Neutrophil (primary cell): ENCODE results near the gene AMBP.
"Not testable (repeated sequence)": the region's sequence is repeated elsewhere in the genome, so short reads cannot be mapped to it uniquely, and the experiment has no call there.

Experiments
- H3K27ac ChIP-seq: fragments of 200-600 bp; sonication (generic); 2 replicates; pipeline ENCODE4 v1.5.1; 2016; ENCODE audit warnings: mild to moderate bottlenecking, moderate library complexity
- H3K27me3 ChIP-seq: fragments of 200-600 bp; sonication (generic); 2 replicates; pipeline ENCODE4 v1.6.0; 2016; ENCODE audit warnings: mild to moderate bottlenecking
- H3K36me3 ChIP-seq: fragments of 200-600 bp; sonication (generic); 2 replicates; pipeline ENCODE4 v1.5.1; 2017
- H3K4me1 ChIP-seq, 2 experiments: fragments of 200-600 bp in 1 of 2; sonication (generic) in 1 of 2; 1 replicate in 1 of 2; 2 replicates in 1 of 2; pipeline versions ENCODE4 v1.5.1 to v1.6.1; 2013 to 2016; ENCODE audit warnings: low read depth in 1 of 2, low read length in 1 of 2, mild to moderate bottlenecking in 1 of 2, moderate library complexity in 1 of 2; ENCODE audit not compliant: control insufficient read depth in 1 of 2, insufficient read depth in 1 of 2
- H3K4me3 ChIP-seq, 2 experiments: fragments of 200-600 bp in 1 of 2; sonication (generic) in 1 of 2; 1 replicate in 1 of 2; 2 replicates in 1 of 2; pipeline ENCODE4 v1.5.1; 2013 to 2016; ENCODE audit warnings: low read depth in 1 of 2, low read length in 1 of 2, mild to moderate bottlenecking in 1 of 2, moderate library complexity in 1 of 2
- H3K9me3 ChIP-seq: fragments of 200-600 bp; sonication (generic); 2 replicates; pipeline ENCODE4 v1.5.1; 2016
- TF ChIP-seq, protein P1 (sequence below): fragments of 200-600 bp; sonication (generic); IDR thresholded peaks from 2 replicates; pipeline ENCODE4 v1.5.1; 2016; ENCODE audit warnings: antibody characterized with exemption

AMBP gene

DNA sequence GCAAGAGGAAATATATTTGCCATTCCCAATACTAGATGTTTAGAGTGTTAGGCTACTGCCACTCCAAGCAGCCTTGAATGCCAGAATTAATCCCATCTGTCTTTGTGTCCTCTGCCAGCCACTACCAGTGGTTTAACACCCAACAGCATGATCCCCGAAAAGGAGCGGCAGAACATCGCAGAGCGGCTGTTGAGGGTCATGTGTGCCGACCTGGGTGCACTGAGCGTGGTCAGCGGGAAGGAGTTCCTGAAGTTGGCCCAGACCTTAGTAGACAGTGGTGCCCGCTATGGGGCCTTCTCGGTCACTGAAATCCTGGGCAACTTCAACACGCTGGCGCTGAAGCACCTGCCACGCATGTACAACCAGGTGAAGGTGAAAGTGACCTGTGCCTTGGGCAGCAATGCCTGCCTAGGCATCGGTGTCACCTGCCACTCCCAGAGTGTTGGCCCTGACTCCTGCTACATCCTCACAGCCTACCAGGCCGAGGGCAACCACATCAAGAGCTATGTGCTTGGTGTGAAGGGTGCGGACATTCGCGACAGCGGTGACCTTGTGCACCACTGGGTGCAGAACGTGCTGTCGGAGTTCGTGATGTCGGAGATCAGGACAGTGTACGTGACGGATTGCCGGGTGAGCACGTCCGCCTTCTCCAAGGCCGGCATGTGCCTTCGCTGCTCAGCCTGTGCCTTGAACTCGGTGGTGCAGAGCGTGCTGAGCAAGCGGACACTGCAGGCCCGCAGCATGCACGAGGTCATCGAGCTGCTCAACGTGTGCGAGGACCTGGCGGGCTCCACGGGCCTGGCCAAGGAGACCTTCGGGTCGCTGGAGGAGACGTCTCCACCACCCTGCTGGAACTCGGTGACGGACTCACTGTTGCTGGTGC lies 29.3 kb downstream of the AMBP start:
- Histone ChIP-seq H3K4me1 (no peaks in the 10 kb centered on the region), H3K4me3 (no peak overlapping the region), H3K36me3 (no peaks in the 10 kb centered on the region), H3K27me3 (no peaks in the 10 kb centered on the region), H3K9me3 (no peaks in the 10 kb centered on the region), H3K27ac (no peak overlapping the region)
- TF ChIP-seq, protein P1, sequence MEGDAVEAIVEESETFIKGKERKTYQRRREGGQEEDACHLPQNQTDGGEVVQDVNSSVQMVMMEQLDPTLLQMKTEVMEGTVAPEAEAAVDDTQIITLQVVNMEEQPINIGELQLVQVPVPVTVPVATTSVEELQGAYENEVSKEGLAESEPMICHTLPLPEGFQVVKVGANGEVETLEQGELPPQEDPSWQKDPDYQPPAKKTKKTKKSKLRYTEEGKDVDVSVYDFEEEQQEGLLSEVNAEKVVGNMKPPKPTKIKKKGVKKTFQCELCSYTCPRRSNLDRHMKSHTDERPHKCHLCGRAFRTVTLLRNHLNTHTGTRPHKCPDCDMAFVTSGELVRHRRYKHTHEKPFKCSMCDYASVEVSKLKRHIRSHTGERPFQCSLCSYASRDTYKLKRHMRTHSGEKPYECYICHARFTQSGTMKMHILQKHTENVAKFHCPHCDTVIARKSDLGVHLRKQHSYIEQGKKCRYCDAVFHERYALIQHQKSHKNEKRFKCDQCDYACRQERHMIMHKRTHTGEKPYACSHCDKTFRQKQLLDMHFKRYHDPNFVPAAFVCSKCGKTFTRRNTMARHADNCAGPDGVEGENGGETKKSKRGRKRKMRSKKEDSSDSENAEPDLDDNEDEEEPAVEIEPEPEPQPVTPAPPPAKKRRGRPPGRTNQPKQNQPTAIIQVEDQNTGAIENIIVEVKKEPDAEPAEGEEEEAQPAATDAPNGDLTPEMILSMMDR: no peak

DNA sequence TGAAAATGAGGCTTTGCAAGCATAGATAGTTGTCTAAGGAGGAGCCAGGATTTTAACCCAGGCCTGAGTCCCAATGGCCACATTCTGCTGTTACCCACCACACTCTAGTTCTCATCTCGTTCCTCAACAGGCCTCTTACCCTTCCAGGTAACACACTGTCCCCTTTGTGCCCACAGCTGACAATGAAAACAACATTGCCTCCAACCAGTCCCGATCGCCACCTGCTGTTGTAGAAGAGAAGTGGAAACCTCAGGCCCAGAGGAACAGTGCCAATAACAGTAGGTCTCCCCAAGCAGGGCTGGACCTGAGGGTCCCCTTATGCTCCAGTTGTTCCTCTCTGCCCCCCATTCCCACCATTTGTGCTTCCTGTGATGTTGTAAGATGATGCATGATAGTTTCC lies 30.4 kb downstream of the AMBP start:
- Histone ChIP-seq H3K9me3 (no peaks in the 10 kb centered on the region), H3K4me1 (no peaks in the 10 kb centered on the region), H3K27ac (no peak overlapping the region), H3K4me3 (no peak overlapping the region), H3K36me3 (no peaks in the 10 kb centered on the region), H3K27me3 (no peaks in the 10 kb centered on the region)
- TF ChIP-seq, protein P1: no peak

DNA sequence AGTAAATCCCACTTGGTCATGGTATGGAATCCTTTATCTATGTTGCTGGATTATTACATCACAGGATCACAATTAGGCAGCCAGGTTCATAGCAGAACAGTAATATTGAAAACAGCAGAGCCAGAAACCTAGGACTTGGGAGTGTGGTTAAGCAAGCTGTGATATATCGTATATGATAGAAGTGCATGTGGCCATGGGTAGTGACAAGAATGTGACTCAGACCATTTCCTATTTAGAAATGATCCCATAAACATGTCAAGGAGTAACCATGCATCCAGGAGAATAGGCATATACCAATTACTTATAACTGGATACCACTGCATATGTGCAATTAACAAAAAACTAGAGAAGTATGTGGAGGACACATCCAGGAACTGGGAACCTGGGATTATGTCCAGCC lies 31.2 kb downstream of the AMBP start:
- TF ChIP-seq, protein P1: no peak
- H3K36me3 ChIP-seq: no peaks in the 10 kb centered on the region

DNA sequence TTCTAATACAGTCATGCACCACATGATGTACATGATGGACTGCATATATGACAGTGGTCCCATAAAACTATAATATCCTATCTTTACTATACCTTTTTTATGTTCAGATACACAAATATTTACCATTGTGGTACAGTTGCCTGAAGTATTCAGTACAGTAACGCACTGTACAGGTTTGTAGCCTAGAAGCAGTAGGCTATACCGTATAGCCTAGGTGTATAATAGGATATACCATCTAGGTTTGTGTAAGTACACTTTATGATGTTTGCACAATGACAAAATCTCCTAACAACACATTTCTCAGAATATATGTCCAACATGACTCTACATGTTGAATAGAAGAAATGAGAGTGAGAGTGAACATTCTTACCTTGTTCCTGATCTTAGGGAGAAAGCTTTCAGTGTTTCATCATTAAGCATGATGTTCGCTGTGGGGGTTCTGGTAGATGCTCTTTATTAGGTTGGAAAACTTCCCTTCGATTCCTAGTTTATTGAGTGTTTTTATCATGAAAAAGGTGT lies 31.8 kb downstream of the AMBP start:
- no peaks in the 10 kb centered on the region for H3K4me1 ChIP-seq
- H3K27ac ChIP-seq: no peak overlapping the region

More for the DNA sequence above, 31.2 kb downstream of the AMBP start:
- H3K4me3 ChIP-seq: no peak overlapping the region
- H3K9me3 ChIP-seq: no peaks in the 10 kb centered on the region
- no peaks in the 10 kb centered on the region for H3K27me3 ChIP-seq
- no peak overlapping the region for H3K27ac ChIP-seq
- no peaks in the 10 kb centered on the region for H3K4me1 ChIP-seq

DNA sequence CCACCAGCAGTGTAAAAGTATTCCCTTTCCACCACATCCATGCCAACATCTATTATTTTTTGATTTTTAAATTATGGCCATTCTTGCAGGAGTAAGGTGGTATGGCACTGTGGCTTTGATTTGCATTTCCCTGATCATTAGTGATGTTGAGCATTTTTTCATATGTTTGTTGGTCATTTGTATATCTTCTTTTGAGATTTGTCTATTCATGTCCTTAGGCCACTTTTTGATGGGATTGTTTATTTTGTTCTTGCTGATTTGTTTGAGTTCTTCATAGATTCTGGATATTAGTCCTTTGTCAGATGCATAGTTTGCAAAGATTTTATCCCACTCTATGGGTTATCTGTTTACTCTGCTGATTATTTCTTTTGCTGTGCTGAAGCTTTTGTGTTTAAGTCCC lies 34.4 kb downstream of the AMBP start:
- H3K4me3 ChIP-seq, H3K9me3 ChIP-seq, H3K36me3 ChIP-seq, H3K27ac ChIP-seq, H3K4me1 ChIP-seq, H3K27me3 ChIP-seq: not testable (repeated sequence)

More for the DNA sequence above, 31.8 kb downstream of the AMBP start:
- Histone ChIP-seq H3K27me3 (no peaks in the 10 kb centered on the region), H3K4me3 (no peak overlapping the region), H3K36me3 (no peaks in the 10 kb centered on the region), H3K9me3 (no peaks in the 10 kb centered on the region)
- TF ChIP-seq, protein P1: no peak

DNA sequence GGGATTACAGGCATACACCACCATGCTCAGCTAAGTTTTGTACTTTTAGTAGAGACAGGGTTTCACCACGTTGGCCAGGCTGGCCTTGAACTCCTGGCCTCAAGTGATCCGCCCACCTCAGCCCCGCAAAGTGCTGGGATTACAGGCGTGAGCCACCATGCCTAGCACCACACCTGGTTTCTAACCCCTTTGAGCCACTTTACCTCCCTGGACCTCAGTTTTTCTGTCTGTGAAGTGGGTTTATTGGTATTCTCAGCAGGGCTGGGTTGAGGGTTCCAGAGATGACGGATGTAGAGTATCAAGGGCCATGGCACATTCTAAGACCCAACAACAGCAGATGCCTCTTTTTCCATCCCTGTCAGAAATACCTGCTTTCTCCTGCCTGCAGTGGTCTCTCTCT lies 38.6 kb downstream of the AMBP start:
- H3K4me1 ChIP-seq: no peaks in the 10 kb centered on the region
- no peak overlapping the region for H3K4me3 ChIP-seq
- H3K27ac ChIP-seq: no peak overlapping the region
- no peaks in the 10 kb centered on the region for H3K27me3 ChIP-seq
- H3K9me3 ChIP-seq: no peaks in the 10 kb centered on the region
- H3K36me3 ChIP-seq: no peaks in the 10 kb centered on the region
- TF ChIP-seq, protein P1: no peak
